Activated B cell treated with CpG ODN at 0.5 μM for 24 hours (primary cell): Measurements from ENCODE around the gene TFIP11. TPM values are rescaled to one million over a fixed set of nuclear protein-coding genes. Genes with fewer than 3 reads are reported as not detected.

Experiments used
- ATAC-seq: fragments of 200-7000 bp; cut with Tn5 transposase; one replicate; pipeline ENCODE4 v1.10.0; 2021; ENCODE audit warnings: low read depth, mild to moderate bottlenecking, moderate library complexity
- CTCF ChIA-PET: fragments of 350-600 bp; sonication (Branson Sonifier 250); formaldehyde crosslinking; loops from one replicate; lab custom pipeline; 2021; ENCODE audit warnings: antibody characterized with exemption; lab: Charles Lee
- POLR2A ChIA-PET: fragments of 350-600 bp; sonication (Branson Sonifier 250); formaldehyde crosslinking; loops from one replicate; lab custom pipeline; 2021; ENCODE audit warnings: antibody characterized with exemption; lab: Charles Lee
- DNase-seq: peaks from one replicate; pipeline ENCODE4 v3.0.0; 2022
- H3K27ac Mint-ChIP-seq: one replicate; pipeline ENCODE4 v1.8.0; 2020; ENCODE audit warnings: mixed read lengths
- H3K27me3 Mint-ChIP-seq: one replicate; pipeline ENCODE4 v1.8.0; 2021; ENCODE audit warnings: mixed read lengths
- H3K36me3 Mint-ChIP-seq: one replicate; pipeline ENCODE4 v1.8.0; 2021; ENCODE audit warnings: low read depth, mixed read lengths
- H3K4me1 Mint-ChIP-seq: one replicate; pipeline ENCODE4 v1.8.0; 2021; ENCODE audit warnings: mixed read lengths
- H3K4me3 Mint-ChIP-seq: one replicate; pipeline ENCODE4 v1.8.0; 2020; ENCODE audit warnings: mild to moderate bottlenecking, mixed read lengths
- H3K9me3 Mint-ChIP-seq: one replicate; pipeline ENCODE4 v1.8.0; 2020; ENCODE audit warnings: mixed read lengths
- CTCF ChIP-seq: fragments of 200-600 bp; IDR thresholded peaks from one replicate; pipeline ENCODE4 v1.8.0; 2022; ENCODE audit warnings: antibody characterized with exemption, mild to moderate bottlenecking
- intact Hi-C: fragments of 100-400 bp; cut with micrococcal nuclease; formaldehyde crosslinking; loops from one replicate; pipeline ENCODE4 v1.15.1; 2024
- total RNA-seq: library from RNA; stranded (reverse); gene quantifications from 2 replicates; pipeline ENCODE4 v1.2.3, GENCODE V29; 2022

Gene TFIP11
- total RNA-seq, 1 donor from 2014 or later, result 59.0 TPM

GRCh38 chr22:26556904-26557303 is 44.6 kb upstream of the TFIP11 start:
- H3K36me3 Mint-ChIP-seq, result peaks cover 2% of the 10 kb centered on the region
- DNase-seq (no peak), ATAC-seq (no peak)
- H3K4me3 Mint-ChIP-seq, result no peak overlapping the region
- POLR2A ChIA-PET, result no interaction called here
- H3K27ac Mint-ChIP-seq, result no peak overlapping the region
- no peaks in the 10 kb centered on the region for H3K27me3 Mint-ChIP-seq
- no peak for TF ChIP-seq CTCF
- CTCF ChIA-PET, result no interaction called here
- peaks cover 6% of the 10 kb centered on the region for H3K4me1 Mint-ChIP-seq
- intact Hi-C loops, result no loop called here
- H3K9me3 Mint-ChIP-seq, result no peaks in the 10 kb centered on the region

- DNase-seq (no peak), ATAC-seq (no peak)
- Mint-ChIP-seq H3K9me3 (no peaks in the 10 kb centered on the region), H3K4me3 (no peak overlapping the region), H3K27ac (no peak overlapping the region), H3K27me3 (no peaks in the 10 kb centered on the region), H3K36me3 (peaks cover 6% of the 10 kb centered on the region), H3K4me1 (peaks cover 6% of the 10 kb centered on the region)
- CTCF ChIA-PET, result no interaction called here
- no peak for TF ChIP-seq CTCF
- POLR2A ChIA-PET, result no interaction called here
- intact Hi-C loops, result no loop called here
These were observed 43.2 kb upstream of the TFIP11 start for GRCh38 chr22:26555478-26555877.

GRCh38 chr22:26554956-26555355 is 42.7 kb upstream of the TFIP11 start:
- no peak overlapping the region for H3K27ac Mint-ChIP-seq
- CTCF ChIA-PET, result no interaction called here

GRCh38 chr22:26553056-26553752 is 40.9 kb upstream of the TFIP11 start:
- Mint-ChIP-seq H3K27me3 (no peaks in the 10 kb centered on the region), H3K9me3 (no peaks in the 10 kb centered on the region), H3K4me3 (no peak overlapping the region), H3K4me1 (peaks cover 8% of the 10 kb centered on the region), H3K36me3 (peaks cover 8% of the 10 kb centered on the region), H3K27ac (no peak overlapping the region)
- intact Hi-C loops, result no loop called here
- no peak for ATAC-seq
- ChIA-PET CTCF (no interaction called here), POLR2A (no interaction called here)
- no peak for TF ChIP-seq CTCF
- no peak for DNase-seq

More at GRCh38 chr22:26554956-26555355, 42.7 kb upstream of the TFIP11 start:
- no peaks in the 10 kb centered on the region for H3K9me3 Mint-ChIP-seq
- H3K4me3 Mint-ChIP-seq, result no peak overlapping the region
- POLR2A ChIA-PET, result no interaction called here
- no peak for DNase-seq
- no peak for TF ChIP-seq CTCF
- no peaks in the 10 kb centered on the region for H3K27me3 Mint-ChIP-seq
- intact Hi-C loops, result no loop called here
- ATAC-seq, result no peak
- peaks cover 8% of the 10 kb centered on the region for H3K4me1 Mint-ChIP-seq
- H3K36me3 Mint-ChIP-seq, result peaks cover 8% of the 10 kb centered on the region

- POLR2A ChIA-PET, result interaction anchor here (0.7 kb wide), 1 partner anchor 130 kb away, joined by 7 read pairs; no protein-coding TSS in a partner anchor
- Mint-ChIP-seq H3K36me3 (peaks cover 8% of the 10 kb centered on the region), H3K9me3 (no peaks in the 10 kb centered on the region), H3K27ac (no peak overlapping the region), H3K4me1 (peaks cover 8% of the 10 kb centered on the region), H3K4me3 (no peak overlapping the region), H3K27me3 (no peaks in the 10 kb centered on the region)
- intact Hi-C loops, result no loop called here
- CTCF ChIA-PET, result no interaction called here
- TF ChIP-seq CTCF, result no peak
- no peak for ATAC-seq
- no peak for DNase-seq
These were observed 40.2 kb upstream of the TFIP11 start for GRCh38 chr22:26552466-26552865.
